Uterus (tissue), 2 donors: Measurements from ENCODE around the gene GTPBP2.

Experiments
- POLR2A ChIP-seq, 2 donors: fragments of 450-650 bp; IDR thresholded peaks; one replicate each; pipeline ENCODE4 v1.6.1; 2016; ENCODE audit warnings: antibody characterized with exemption in 2 of 2, mild to moderate bottlenecking in 1 of 2, moderate library complexity in 1 of 2
- TF ChIP-seq, protein P1 (sequence below), 4 experiments: fragments of 200-600 bp in 2 of 4; fragments of 450-650 bp in 2 of 4; sonication (generic) in 2 of 4; IDR thresholded peaks; one replicate each; pipeline ENCODE4 v1.5.1; 2016 to 2019; ENCODE audit warnings: antibody characterized with exemption in 4 of 4, mild to moderate bottlenecking in 2 of 4, moderate library complexity in 1 of 4

DNA sequence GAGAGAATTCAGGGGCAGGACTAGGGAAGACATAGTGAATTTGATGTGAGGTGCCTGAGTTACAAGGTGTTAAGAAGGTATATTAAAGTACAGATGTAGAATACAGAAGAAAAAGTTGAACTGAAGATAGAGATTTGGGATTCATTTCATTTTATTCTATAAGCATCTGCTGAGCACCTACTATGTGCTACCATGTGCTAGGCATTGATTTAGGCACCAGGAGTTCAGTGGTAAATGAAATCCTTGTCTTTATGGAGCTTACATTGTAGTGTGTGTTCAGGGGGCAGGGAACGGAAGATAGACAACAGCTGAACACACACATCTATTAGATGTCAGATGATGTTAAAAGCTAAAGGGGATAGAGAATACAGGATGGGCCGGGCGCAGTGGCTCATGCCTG is 18.5 kb upstream of the GTPBP2 start:
- TF ChIP-seq, protein P1, sequence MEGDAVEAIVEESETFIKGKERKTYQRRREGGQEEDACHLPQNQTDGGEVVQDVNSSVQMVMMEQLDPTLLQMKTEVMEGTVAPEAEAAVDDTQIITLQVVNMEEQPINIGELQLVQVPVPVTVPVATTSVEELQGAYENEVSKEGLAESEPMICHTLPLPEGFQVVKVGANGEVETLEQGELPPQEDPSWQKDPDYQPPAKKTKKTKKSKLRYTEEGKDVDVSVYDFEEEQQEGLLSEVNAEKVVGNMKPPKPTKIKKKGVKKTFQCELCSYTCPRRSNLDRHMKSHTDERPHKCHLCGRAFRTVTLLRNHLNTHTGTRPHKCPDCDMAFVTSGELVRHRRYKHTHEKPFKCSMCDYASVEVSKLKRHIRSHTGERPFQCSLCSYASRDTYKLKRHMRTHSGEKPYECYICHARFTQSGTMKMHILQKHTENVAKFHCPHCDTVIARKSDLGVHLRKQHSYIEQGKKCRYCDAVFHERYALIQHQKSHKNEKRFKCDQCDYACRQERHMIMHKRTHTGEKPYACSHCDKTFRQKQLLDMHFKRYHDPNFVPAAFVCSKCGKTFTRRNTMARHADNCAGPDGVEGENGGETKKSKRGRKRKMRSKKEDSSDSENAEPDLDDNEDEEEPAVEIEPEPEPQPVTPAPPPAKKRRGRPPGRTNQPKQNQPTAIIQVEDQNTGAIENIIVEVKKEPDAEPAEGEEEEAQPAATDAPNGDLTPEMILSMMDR (IDR thresholded peaks at IDR 0.05): no peak
- TF ChIP-seq POLR2A (IDR thresholded peaks at IDR 0.05): no peak
